PC-9 (cell line): ENCODE data around the gene PPM1H. TPM values are rescaled to one million over a fixed set of nuclear protein-coding genes. Genes with fewer than 3 reads are reported as not detected.
A peak's percentile ranks its signal among the peaks of the same experiment; 100 is the strongest.

ENCODE experiments used
- BruUV-seq: library from RNA; stranded (reverse); fragments of 400-500 nt; replicated peaks from 2 replicates; lab custom pipeline; 2021; lab: Mats Ljungman, UMichigan
- CTCF ChIA-PET: fragments of 300-600 bp; sonication (Branson Sonifier 250); formaldehyde crosslinking; loops from one replicate; lab custom pipeline; 2022; ENCODE audit warnings: antibody characterized with exemption; lab: Charles Lee
- POLR2A ChIA-PET: fragments of 300-600 bp; sonication (Branson Sonifier 250); formaldehyde crosslinking; loops from one replicate; lab custom pipeline; 2022; ENCODE audit warnings: antibody characterized with exemption; ENCODE audit not compliant: unreplicated experiment; lab: Charles Lee
- DNase-seq, 2 experiments: peaks; one replicate each; pipeline versions ENCODE4 v3.0.0 to v3.0.0-alpha.2; 2015 to 2022; ENCODE audit warnings: mixed read lengths in 1 of 2
- H2AFZ ChIP-seq: fragments of 200-600 bp; sonication (generic); 2 replicates; pipeline ENCODE4 v1.8.1; 2017; ENCODE audit warnings: antibody characterized with exemption
- H3F3A ChIP-seq: fragments of 200-600 bp; sonication (generic); 2 replicates; pipeline ENCODE4 v1.8.1; 2017; ENCODE audit warnings: antibody characterized with exemption, mild to moderate bottlenecking, low read depth; ENCODE audit not compliant: insufficient read depth
- H3K27ac ChIP-seq: fragments of 200-600 bp; sonication (generic); 2 replicates; pipeline ENCODE4 v1.6.1; 2016; ENCODE audit warnings: mixed run types
- H3K27me3 ChIP-seq: fragments of 200-600 bp; sonication (generic); 2 replicates; pipeline ENCODE4 v1.6.1; 2016; ENCODE audit warnings: low read depth, mixed run types; ENCODE audit not compliant: insufficient read depth
- H3K36me3 ChIP-seq: fragments of 200-600 bp; sonication (generic); 2 replicates; pipeline ENCODE4 v1.6.1; 2016; ENCODE audit warnings: low read depth, mixed run types
- H3K4me1 ChIP-seq: fragments of 200-600 bp; sonication (generic); replicated peaks from 2 replicates; pipeline ENCODE4 v1.6.1; 2016; ENCODE audit warnings: mixed run types; ENCODE audit not compliant: insufficient read depth
- H3K4me2 ChIP-seq: fragments of 200-600 bp; sonication (generic); 2 replicates; pipeline ENCODE4 v1.6.1; 2017; ENCODE audit warnings: mixed run types
- H3K4me3 ChIP-seq: fragments of 200-600 bp; sonication (generic); 2 replicates; pipeline ENCODE4 v1.6.1; 2016; ENCODE audit warnings: mixed run types
- H3K79me2 ChIP-seq: fragments of 200-600 bp; sonication (generic); 2 replicates; pipeline ENCODE4 v1.6.1; 2017; ENCODE audit warnings: low read depth, mixed run types
- H3K9me2 ChIP-seq: fragments of 200-600 bp; sonication (generic); 2 replicates; pipeline ENCODE4 v1.8.1; 2017; ENCODE audit warnings: mild to moderate bottlenecking; ENCODE audit not compliant: insufficient read depth
- H3K9me3 ChIP-seq: fragments of 200-600 bp; sonication (generic); 2 replicates; pipeline ENCODE4 v1.8.1; 2016; ENCODE audit warnings: low read depth; ENCODE audit not compliant: insufficient read depth
- H4K20me1 ChIP-seq: fragments of 200-600 bp; sonication (generic); 2 replicates; pipeline ENCODE4 v1.8.1; 2017; ENCODE audit not compliant: insufficient read depth
- CTCF ChIP-seq: fragments of 200-600 bp; sonication (generic); conservative IDR thresholded peaks from 2 replicates; pipeline ENCODE4 v1.6.1; 2017; ENCODE audit warnings: mixed run types, antibody characterized with exemption, mild to moderate bottlenecking, moderate library complexity
- EZH2 ChIP-seq: fragments of 200-600 bp; sonication (generic); IDR thresholded peaks from 2 replicates; pipeline ENCODE4 v1.8.0; 2017; ENCODE audit warnings: antibody characterized with exemption, low read depth
- intact Hi-C: fragments of 100-400 bp; cut with micrococcal nuclease; formaldehyde crosslinking; loops from one replicate; pipeline ENCODE4 v1.10.0; 2022; ENCODE audit not compliant: unreplicated experiment
- total RNA-seq: library from RNA; stranded (reverse); gene quantifications from 2 replicates; pipeline ENCODE4 v1.2.3, GENCODE V29; 2021

The PPM1H gene
- total RNA-seq, 1 experiment from 2014 or later = 11.4 TPM

- H4K20me1 ChIP-seq = no peaks in the 10 kb centered on the region
- H3K27me3 ChIP-seq = no peaks in the 10 kb centered on the region
- no peaks in the 10 kb centered on the region for H3K9me3 ChIP-seq
- no peaks in the 10 kb centered on the region for H3K4me1 ChIP-seq
- H3K9me2 ChIP-seq = 0 out of 2 replicates have a peak, but pooled peaks cover 4% of the 10 kb centered on the region
- BruUV-seq = no TSS peak
- 0 out of 2 replicates have a peak, but pooled peaks cover 4% of the 10 kb centered on the region for H3K36me3 ChIP-seq
- DNase-seq = no peak
- H3K4me2 ChIP-seq = no peak overlapping the region
- no peak overlapping the region for H3K27ac ChIP-seq
- CTCF ChIA-PET = no interaction called here
- H3K79me2 ChIP-seq = no peaks in the 10 kb centered on the region
- TF ChIP-seq CTCF (peak; percentile 26; the same call in 1 of the 2 replicates), EZH2 (no peak)
- H3K4me3 ChIP-seq = no peak overlapping the region
- H3F3A ChIP-seq = no peaks in the 10 kb centered on the region
- no peak overlapping the region for H2AFZ ChIP-seq
- intact Hi-C loops = no loop called here
- POLR2A ChIA-PET = no interaction called here
These were observed 107.9 kb downstream of the PPM1H start for GRCh38 chr12:62827042-62827441.

DNA sequence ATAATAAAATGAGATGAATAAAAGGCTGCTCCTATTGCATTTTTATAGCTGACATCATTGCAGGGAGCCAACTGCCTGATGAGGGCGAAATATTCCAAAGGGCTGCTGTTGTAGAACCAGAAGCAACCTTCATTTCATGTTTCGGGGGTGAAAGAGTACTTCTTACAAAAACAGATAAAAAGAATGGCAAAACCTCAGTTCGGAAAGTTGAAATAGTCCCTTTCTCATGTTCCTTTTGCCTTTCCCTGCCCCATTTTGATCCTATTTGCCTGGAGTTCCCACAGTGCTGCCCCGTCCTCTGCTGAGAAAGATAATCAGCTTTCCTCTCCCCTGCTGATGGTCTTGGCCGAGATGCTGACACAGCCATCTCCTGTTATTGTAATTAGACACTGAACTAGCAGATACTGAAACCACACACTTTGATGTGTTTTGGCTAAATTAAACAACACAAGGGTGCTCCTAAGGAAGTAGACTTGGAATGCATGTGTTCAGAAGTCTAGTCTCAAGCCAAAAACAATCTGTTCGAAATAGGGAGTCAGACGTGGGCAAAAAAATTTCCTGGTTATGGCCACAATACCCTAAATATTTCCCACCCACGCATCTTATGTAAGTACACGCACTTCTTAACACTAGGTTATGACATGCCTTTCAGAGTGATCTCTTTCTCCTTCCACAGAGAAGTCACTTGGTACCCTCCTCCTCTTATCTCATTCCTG is 117.2 kb downstream of the PPM1H start:
- Histone ChIP-seq H4K20me1 (no peaks in the 10 kb centered on the region), H3K27me3 (no peaks in the 10 kb centered on the region), H3K9me2 (0 out of 2 replicates have a peak, but pooled peaks cover 1% of the 10 kb centered on the region), H3K36me3 (no peaks in the 10 kb centered on the region), H3K4me1 (no peaks in the 10 kb centered on the region), H3K27ac (no peak overlapping the region), H3K4me3 (no peak overlapping the region), H3K4me2 (no peak overlapping the region), H3K79me2 (no peaks in the 10 kb centered on the region), H3F3A (no peaks in the 10 kb centered on the region), H2AFZ (no peak overlapping the region), H3K9me3 (no peaks in the 10 kb centered on the region)
- no TSS peak for BruUV-seq
- no peak for DNase-seq
- CTCF ChIA-PET = no interaction called here
- TF ChIP-seq CTCF (no peak), EZH2 (no peak)
- POLR2A ChIA-PET = no interaction called here
- intact Hi-C loops = no loop called here

- Histone ChIP-seq H3K27me3 (no peaks in the 10 kb centered on the region), H3K9me3 (no peaks in the 10 kb centered on the region), H3K4me3 (no peak overlapping the region), H3K27ac (no peak overlapping the region), H4K20me1 (no peaks in the 10 kb centered on the region), H2AFZ (no peak overlapping the region), H3K36me3 (no peaks in the 10 kb centered on the region), H3K9me2 (no peaks in the 10 kb centered on the region), H3K79me2 (no peaks in the 10 kb centered on the region), H3F3A (no peaks in the 10 kb centered on the region), H3K4me2 (no peak overlapping the region), H3K4me1 (no peaks in the 10 kb centered on the region)
- BruUV-seq = no TSS peak
- DNase-seq = no peak
- intact Hi-C loops = loop anchor here (5.0 kb wide), 1 partner anchor 377 kb away; no protein-coding TSS in a partner anchor
- POLR2A ChIA-PET = interaction anchor here (0.7 kb wide), 1 partner anchor 221 kb away, joined by 3 read pairs; no protein-coding TSS in a partner anchor
- TF ChIP-seq EZH2 (no peak), CTCF (no peak)
- CTCF ChIA-PET = no interaction called here
These were observed 120.7 kb downstream of the PPM1H start for GRCh38 chr12:62814243-62814642.
